Hepatic stellate cell (primary cell): ENCODE data around the gene RFPL3.
"Not testable (repeated sequence)": the region's sequence is repeated elsewhere in the genome, so short reads cannot be mapped to it uniquely, and the experiment has no call there.

Experiments used
- DNase-seq: peaks from one replicate; pipeline ENCODE4 v3.0.0; 2011; ENCODE audit warnings: low spot score

The RFPL3 gene

DNA sequence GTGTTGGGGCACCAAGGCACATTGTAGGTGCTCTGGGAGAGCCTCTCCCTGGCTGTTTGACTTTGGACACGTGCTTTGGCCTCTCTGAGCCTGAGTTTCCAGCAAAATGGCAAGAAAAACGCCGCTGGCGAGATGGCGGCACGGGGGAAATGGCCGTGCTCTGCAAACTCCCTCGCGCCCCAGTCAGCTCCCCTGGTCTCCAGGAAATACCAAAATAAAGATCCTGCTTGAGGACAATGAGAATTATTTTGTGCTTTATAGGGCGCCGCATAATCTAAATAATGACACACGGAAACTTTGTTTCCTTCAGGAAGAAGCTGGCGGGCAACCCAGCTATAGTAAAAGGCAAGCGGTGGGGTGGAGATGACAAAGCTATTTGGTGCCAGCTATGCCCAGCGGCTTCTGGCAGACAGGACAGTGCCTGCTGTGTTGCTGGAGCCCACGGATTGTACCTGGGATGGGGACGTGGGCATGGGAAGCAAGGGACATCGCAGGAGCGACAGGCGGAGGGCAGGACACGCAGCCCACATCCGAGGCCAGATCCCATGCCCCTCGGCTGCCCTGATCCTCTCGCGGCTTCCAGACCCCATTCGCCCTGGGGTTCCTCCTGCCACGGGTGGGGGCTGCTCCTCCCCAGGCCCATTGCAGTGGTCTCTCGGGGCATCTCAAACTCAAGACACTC, 26.3 kb upstream of the RFPL3 start:
- no peak for DNase-seq

- no peak for DNase-seq
Observed at GRCh38 chr22:32331918-32332725, 25.5 kb upstream of the RFPL3 start.

DNA sequence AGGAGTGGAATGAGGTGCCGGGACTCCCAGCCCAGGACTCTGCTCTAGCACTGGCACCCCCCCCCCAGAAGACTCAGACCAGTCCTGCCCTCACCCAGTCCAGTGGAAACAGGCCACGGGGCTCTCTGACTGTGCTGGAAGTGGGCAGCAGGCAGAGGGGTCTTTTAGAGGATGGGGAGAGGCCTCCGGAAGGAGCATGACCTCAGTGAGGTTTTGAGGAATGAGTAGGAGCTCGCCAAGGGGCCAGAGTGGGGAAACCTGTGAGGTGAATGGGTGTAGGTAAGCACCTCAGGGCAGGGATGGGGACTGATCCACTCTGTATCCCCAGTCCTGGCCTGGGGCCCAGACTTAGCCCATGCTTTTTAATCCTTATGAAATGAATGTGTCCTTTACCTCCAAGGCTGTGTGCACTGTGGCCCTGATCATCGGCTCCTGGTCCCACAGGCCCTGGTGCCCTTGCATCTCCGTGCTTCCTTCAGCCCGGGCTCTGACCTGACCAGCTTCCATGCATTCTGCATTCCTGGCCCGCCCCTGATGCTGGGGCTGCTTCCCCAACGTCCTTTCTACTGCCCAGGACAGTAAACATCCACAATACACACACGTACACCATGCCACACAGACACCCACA, 24.4 kb upstream of the RFPL3 start:
- no peak for DNase-seq

GRCh38 chr22:32333769-32334659, 23.7 kb upstream of the RFPL3 start:
- no peak for DNase-seq

- no peak for DNase-seq
Observed at GRCh38 chr22:32334660-32335365, 22.9 kb upstream of the RFPL3 start.

GRCh38 chr22:32335471-32335870, 22.2 kb upstream of the RFPL3 start:
- DNase-seq = no peak

- no peak for DNase-seq
Observed at GRCh38 chr22:32336121-32336603, 21.5 kb upstream of the RFPL3 start.

DNA sequence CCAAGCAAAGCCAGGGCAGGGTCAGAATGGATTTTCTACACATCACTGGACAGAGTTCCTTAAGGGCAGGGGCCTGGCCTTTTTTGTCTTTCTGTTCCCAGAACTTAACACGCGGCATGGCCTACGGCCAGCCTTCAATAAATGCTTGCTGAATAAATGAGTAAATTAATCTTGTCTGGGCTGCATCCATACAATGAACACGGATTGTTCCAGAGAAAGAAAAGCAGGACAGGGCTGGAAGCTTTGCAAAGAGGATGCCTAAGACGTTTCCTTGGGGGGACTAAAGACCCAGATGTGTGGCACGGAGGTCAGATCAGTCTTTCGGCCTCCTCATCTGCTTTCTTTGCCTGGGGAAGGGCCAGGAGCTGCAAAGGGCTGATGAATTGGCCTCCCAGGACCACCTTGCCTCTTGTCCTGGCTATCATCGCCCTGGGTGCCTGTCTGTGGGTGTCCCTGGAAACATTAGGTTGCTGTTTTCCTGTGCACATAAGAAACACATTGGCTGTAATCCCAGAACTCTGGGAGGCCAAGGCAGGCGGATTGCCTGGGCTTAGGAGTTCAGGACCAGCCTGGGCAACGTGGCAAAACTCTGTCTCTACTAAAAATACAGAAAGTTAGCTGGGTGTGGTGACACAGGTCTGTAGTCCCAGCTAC, 20.8 kb upstream of the RFPL3 start:
- no peak for DNase-seq

DNA sequence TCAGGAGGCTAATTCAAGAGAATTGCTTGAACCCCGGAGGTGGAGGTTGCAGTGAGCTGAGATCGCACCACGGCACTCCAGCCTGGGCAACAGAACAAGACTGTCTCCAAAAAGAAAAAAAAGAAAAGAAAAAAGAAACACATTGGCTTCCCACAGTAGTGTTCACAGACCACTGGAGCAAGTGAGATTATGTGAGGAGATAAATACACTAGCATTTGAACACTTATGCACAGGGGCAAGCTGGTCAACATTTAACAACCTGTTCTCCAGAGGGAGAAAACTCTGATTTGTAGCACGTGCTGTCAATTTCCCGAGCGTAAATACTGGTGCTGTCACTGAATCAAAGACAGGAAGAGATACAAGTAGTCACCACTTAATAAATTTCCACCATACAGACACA, 20.2 kb upstream of the RFPL3 start:
- not testable (repeated sequence) for DNase-seq

- no peak for DNase-seq
Observed at GRCh38 chr22:32338757-32339156, 18.9 kb upstream of the RFPL3 start.

- no peak for DNase-seq
Observed at GRCh38 chr22:32339190-32340012, 18.3 kb upstream of the RFPL3 start.

- no peak for DNase-seq
Observed at GRCh38 chr22:32340411-32340810, 17.3 kb upstream of the RFPL3 start.

GRCh38 chr22:32341122-32341740, 16.4 kb upstream of the RFPL3 start:
- no peak for DNase-seq

DNA sequence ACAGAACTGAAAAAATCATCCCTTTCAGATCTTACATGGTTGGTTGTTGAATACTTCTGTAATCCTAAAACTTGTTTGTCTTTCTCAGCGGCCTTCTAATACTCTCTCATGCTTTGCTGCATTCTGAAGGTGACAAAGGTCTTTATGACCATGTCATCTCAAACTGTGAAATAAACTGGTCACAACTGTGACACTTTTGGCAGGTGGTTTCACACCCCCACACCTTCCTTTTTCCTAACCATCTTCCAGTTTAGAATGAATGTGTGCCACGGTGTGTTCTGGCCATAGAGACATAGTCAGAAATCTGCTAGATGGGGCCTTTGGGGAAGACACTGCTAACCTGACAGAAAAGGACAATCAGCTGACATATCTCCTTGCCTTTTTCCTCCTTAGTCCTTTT, 14.7 kb upstream of the RFPL3 start:
- DNase-seq = no peak

- DNase-seq = no peak
Observed at GRCh38 chr22:32343941-32344340, 13.7 kb upstream of the RFPL3 start.

- no peak for DNase-seq
Observed at GRCh38 chr22:32348031-32348611, 9.5 kb upstream of the RFPL3 start.

DNA sequence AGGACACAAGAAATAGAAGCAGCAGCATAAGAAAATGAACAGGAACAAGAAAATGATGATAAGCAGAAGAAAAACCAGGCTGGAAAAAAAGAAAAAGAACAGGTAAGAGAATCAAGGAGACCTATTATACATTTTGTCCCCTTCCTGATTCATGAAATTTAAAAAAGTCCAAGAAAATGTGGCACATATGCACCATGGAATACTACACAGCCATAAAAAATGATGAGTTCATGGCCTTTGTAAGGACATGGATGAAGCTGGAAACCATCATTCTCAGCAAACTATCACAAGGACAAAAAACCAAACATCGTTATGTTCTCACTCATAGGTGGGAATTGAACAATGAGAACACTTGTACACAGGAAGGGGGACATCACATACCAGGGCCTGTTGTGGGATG, 5.8 kb upstream of the RFPL3 start:
- not testable (repeated sequence) for DNase-seq

DNA sequence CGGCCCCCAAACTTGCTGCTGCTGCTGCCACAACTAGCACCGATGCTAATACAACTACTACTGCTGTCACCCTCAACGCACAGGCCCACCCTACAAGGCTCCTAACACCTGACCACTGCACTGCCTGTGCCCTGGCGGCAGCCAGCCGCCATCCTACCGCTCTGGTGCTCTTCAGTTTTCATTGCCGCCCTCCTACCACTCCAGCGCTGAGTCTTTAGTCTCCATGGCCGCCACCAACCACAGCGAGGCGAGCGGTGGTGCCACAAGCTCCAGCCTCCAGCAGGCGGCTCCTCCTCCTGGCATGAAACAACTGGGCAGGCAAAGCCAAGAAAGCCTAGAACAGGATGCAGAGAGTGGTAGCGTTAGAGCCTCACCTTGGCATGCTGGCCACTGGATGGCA, 5.0 kb upstream of the RFPL3 start:
- no peak for DNase-seq

- no peak for DNase-seq
Observed at GRCh38 chr22:32353292-32353691, 4.4 kb upstream of the RFPL3 start.
